ENCODE measurements around the gene RAB38. TPM values are rescaled to one million over a fixed set of nuclear protein-coding genes. Genes with fewer than 3 reads are reported as not detected.

Gene RAB38
- total and polyA plus RNA-seq, 3 experiments from 2014 or later, result 2.1 to 3.7 (median 3.1) TPM

DNA sequence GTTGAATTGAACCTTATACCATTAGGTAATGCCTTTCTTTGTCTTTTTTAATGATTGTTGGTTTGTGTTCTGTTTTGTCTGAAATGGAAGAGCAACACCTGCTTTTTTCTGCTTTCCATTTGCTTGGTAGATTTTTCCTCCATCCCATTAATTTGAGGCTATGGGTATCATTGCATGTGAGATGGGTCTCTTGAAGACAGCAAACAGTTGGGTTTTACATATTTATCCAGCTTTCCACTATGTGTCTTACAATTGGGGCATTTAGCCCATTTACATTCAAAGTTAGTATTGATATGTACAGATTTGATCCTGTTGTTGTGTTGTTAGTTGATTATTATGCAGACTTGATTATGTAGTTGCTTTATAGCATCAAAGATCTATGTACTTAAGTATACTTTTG lies 21.1 kb upstream of the RAB38 start:
- Mint-ChIP-seq H3K4me1 (no peaks in the 10 kb centered on the region), H3K27ac (no peak overlapping the region), H3K9me3 (peaks cover 27 to 37% (median 32%) of the 10 kb centered on the region in 5 donors), H3K4me3 (no peak overlapping the region), H3K27me3 (peaks cover 5 to 9% of the 10 kb centered on the region in 2 donors), H3K36me3 (peaks cover 3 to 45% (median 8%) of the 10 kb centered on the region in 3 donors)
- DNase-seq, result no peak
- Histone ChIP-seq H3K27me3 (ENCODE audit: insufficient read depth, low read length, poor library complexity, severe bottlenecking) (no peaks in the 10 kb centered on the region), H3K4me3 (ENCODE audit: low read length) (no peak overlapping the region), H3K9me3 (ENCODE audit: low read length) (no peaks in the 10 kb centered on the region), H3K4me1 (ENCODE audit: insufficient read depth, low read length) (no peaks in the 10 kb centered on the region), H3K36me3 (ENCODE audit: insufficient read depth, low read length) (no peaks in the 10 kb centered on the region), H3K27ac (ENCODE audit: low read depth, low read length) (no peak overlapping the region)
- ChIA-PET CTCF (no interaction called here), POLR2A (no interaction called here)

- Histone ChIP-seq H3K4me1 (ENCODE audit: insufficient read depth, low read length) (no peaks in the 10 kb centered on the region), H3K4me3 (ENCODE audit: low read length) (no peak overlapping the region), H3K27ac (ENCODE audit: low read depth, low read length) (no peak overlapping the region), H3K9me3 (ENCODE audit: low read length) (no peaks in the 10 kb centered on the region), H3K27me3 (ENCODE audit: insufficient read depth, low read length, poor library complexity, severe bottlenecking) (no peaks in the 10 kb centered on the region), H3K36me3 (ENCODE audit: insufficient read depth, low read length) (no peaks in the 10 kb centered on the region)
- Mint-ChIP-seq H3K4me3 (no peak overlapping the region), H3K9me3 (peaks cover 27 to 37% (median 32%) of the 10 kb centered on the region in 5 donors), H3K27ac (no peak overlapping the region), H3K27me3 (peaks cover 5 to 9% of the 10 kb centered on the region in 2 donors), H3K36me3 (peaks cover 3 to 45% (median 8%) of the 10 kb centered on the region in 3 donors), H3K4me1 (no peaks in the 10 kb centered on the region)
- CTCF ChIA-PET, result no interaction called here
- DNase-seq, result no peak
- POLR2A ChIA-PET, result no interaction called here
Measured at GRCh38 chr11:88195908-88196307, 20.7 kb upstream of the RAB38 start.

DNA sequence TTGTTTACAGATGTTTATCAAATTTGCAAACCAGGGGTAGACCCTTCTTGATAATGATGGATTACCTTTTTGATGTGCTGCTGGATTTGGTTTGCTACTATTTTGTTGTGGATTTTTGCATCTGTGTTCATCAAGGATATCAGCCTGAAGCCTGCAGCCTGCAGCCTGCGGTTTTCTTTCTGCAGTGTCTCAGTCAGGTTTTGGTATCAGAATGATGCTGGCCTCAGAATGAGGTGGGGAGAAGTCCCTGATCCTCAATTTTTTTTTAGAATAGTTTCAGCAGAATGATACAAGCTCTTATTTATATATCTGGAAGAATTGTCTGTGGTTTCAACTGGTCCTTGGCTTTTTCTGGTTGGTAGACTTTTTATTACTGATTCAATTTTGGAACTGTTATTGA lies 19.7 kb upstream of the RAB38 start:
- ChIA-PET POLR2A (no interaction called here), CTCF (no interaction called here)
- H3K27me3 ChIP-seq (ENCODE audit: insufficient read depth, low read length, poor library complexity, severe bottlenecking), result no peaks in the 10 kb centered on the region
- H3K36me3 Mint-ChIP-seq, result peaks cover 3 to 45% (median 5%) of the 10 kb centered on the region in 3 donors
- no peaks in the 10 kb centered on the region for H3K4me1 ChIP-seq (ENCODE audit: insufficient read depth, low read length)
- H3K4me1 Mint-ChIP-seq, result no peaks in the 10 kb centered on the region
- no peak overlapping the region for H3K4me3 ChIP-seq (ENCODE audit: low read length)
- no peaks in the 10 kb centered on the region for H3K36me3 ChIP-seq (ENCODE audit: insufficient read depth, low read length)
- H3K27ac Mint-ChIP-seq, result no peak overlapping the region
- DNase-seq, result no peak
- H3K27me3 Mint-ChIP-seq, result peaks cover 5 to 8% of the 10 kb centered on the region in 2 donors
- no peak overlapping the region for H3K4me3 Mint-ChIP-seq
- no peaks in the 10 kb centered on the region for H3K9me3 ChIP-seq (ENCODE audit: low read length)
- peaks cover 27 to 37% (median 32%) of the 10 kb centered on the region in 5 donors for H3K9me3 Mint-ChIP-seq
- no peak overlapping the region for H3K27ac ChIP-seq (ENCODE audit: low read depth, low read length)

- ChIA-PET POLR2A (no interaction called here), CTCF (no interaction called here)
- no peaks in the 10 kb centered on the region for H3K27me3 ChIP-seq (ENCODE audit: insufficient read depth, low read length, poor library complexity, severe bottlenecking)
- no peaks in the 10 kb centered on the region for H3K36me3 ChIP-seq (ENCODE audit: insufficient read depth, low read length)
- H3K27ac Mint-ChIP-seq, result no peak overlapping the region
- peaks cover 5 to 11% of the 10 kb centered on the region in 2 donors for H3K27me3 Mint-ChIP-seq
- no peaks in the 10 kb centered on the region for H3K4me1 Mint-ChIP-seq
- DNase-seq, result no peak
- H3K9me3 Mint-ChIP-seq, result peaks cover 27 to 33% (median 30%) of the 10 kb centered on the region in 5 donors
- H3K27ac ChIP-seq (ENCODE audit: low read depth, low read length), result no peak overlapping the region
- H3K4me1 ChIP-seq (ENCODE audit: insufficient read depth, low read length), result no peaks in the 10 kb centered on the region
- peaks cover 3 to 32% (median 5%) of the 10 kb centered on the region in 3 donors for H3K36me3 Mint-ChIP-seq
- H3K4me3 ChIP-seq (ENCODE audit: low read length), result no peak overlapping the region
- H3K4me3 Mint-ChIP-seq, result no peak overlapping the region
- H3K9me3 ChIP-seq (ENCODE audit: low read length), result no peaks in the 10 kb centered on the region
Measured at GRCh38 chr11:88193278-88193677, 18.0 kb upstream of the RAB38 start.

GRCh38 chr11:88188932-88189253 lies 13.7 kb upstream of the RAB38 start:
- Mint-ChIP-seq H3K9me3 (peaks cover 0 to 2% (median 0%) of the 10 kb centered on the region in 5 donors), H3K4me1 (no peaks in the 10 kb centered on the region), H3K36me3 (peaks cover 0 to 12% (median 0%) of the 10 kb centered on the region in 3 donors), H3K4me3 (no peak overlapping the region), H3K27me3 (peaks cover 0 to 11% of the 10 kb centered on the region in 2 donors), H3K27ac (no peak overlapping the region)
- POLR2A ChIA-PET, result no interaction called here
- H3K4me1 ChIP-seq (ENCODE audit: insufficient read depth, low read length), result no peaks in the 10 kb centered on the region
- no peak overlapping the region for H3K27ac ChIP-seq (ENCODE audit: low read depth, low read length)
- DNase-seq, result no peak
- no peaks in the 10 kb centered on the region for H3K36me3 ChIP-seq (ENCODE audit: insufficient read depth, low read length)
- CTCF ChIA-PET, result no interaction called here
- H3K27me3 ChIP-seq (ENCODE audit: insufficient read depth, low read length, poor library complexity, severe bottlenecking), result no peaks in the 10 kb centered on the region
- H3K4me3 ChIP-seq (ENCODE audit: low read length), result no peak overlapping the region
- no peaks in the 10 kb centered on the region for H3K9me3 ChIP-seq (ENCODE audit: low read length)

- Histone ChIP-seq H3K27ac (ENCODE audit: low read depth, low read length) (no peak overlapping the region), H3K9me3 (ENCODE audit: low read length) (no peaks in the 10 kb centered on the region), H3K27me3 (ENCODE audit: insufficient read depth, low read length, poor library complexity, severe bottlenecking) (no peaks in the 10 kb centered on the region), H3K36me3 (ENCODE audit: insufficient read depth, low read length) (no peaks in the 10 kb centered on the region), H3K4me3 (ENCODE audit: low read length) (no peak overlapping the region), H3K4me1 (ENCODE audit: insufficient read depth, low read length) (no peaks in the 10 kb centered on the region)
- peaks cover 0 to 2% (median 0%) of the 10 kb centered on the region in 5 donors for H3K9me3 Mint-ChIP-seq
- POLR2A ChIA-PET, result no interaction called here
- CTCF ChIA-PET, result no interaction called here
- H3K36me3 Mint-ChIP-seq, result peaks cover 0 to 12% (median 0%) of the 10 kb centered on the region in 3 donors
- no peak for DNase-seq
- no peak overlapping the region for H3K27ac Mint-ChIP-seq
- H3K27me3 Mint-ChIP-seq, result peaks cover 0 to 6% of the 10 kb centered on the region in 2 donors
- no peaks in the 10 kb centered on the region for H3K4me1 Mint-ChIP-seq
- H3K4me3 Mint-ChIP-seq, result no peak overlapping the region
Measured at GRCh38 chr11:88188251-88188931, 13.1 kb upstream of the RAB38 start.

GRCh38 chr11:88183233-88183632 lies 8.0 kb upstream of the RAB38 start:
- H3K9me3 Mint-ChIP-seq, result no peaks in the 10 kb centered on the region
- no peak overlapping the region for H3K27ac Mint-ChIP-seq
- ChIA-PET POLR2A (no interaction called here), CTCF (interaction anchor here (1.0 kb wide), 1 partner anchor 16 kb away, joined by 3 read pairs; no protein-coding TSS in a partner anchor)
- no peaks in the 10 kb centered on the region for H3K27me3 Mint-ChIP-seq
- Histone ChIP-seq H3K4me1 (ENCODE audit: insufficient read depth, low read length) (no peaks in the 10 kb centered on the region), H3K9me3 (ENCODE audit: low read length) (no peaks in the 10 kb centered on the region), H3K27me3 (ENCODE audit: insufficient read depth, low read length, poor library complexity, severe bottlenecking) (no peaks in the 10 kb centered on the region), H3K27ac (ENCODE audit: low read depth, low read length) (no peak overlapping the region), H3K4me3 (ENCODE audit: low read length) (no peak overlapping the region), H3K36me3 (ENCODE audit: insufficient read depth, low read length) (no peaks in the 10 kb centered on the region)
- peaks cover 13 to 17% (median 17%) of the 10 kb centered on the region in 3 donors for H3K4me1 Mint-ChIP-seq
- no peak for DNase-seq
- peaks cover 0 to 12% (median 0%) of the 10 kb centered on the region in 3 donors for H3K36me3 Mint-ChIP-seq
- no peak overlapping the region for H3K4me3 Mint-ChIP-seq

GRCh38 chr11:88181776-88182175 lies 6.5 kb upstream of the RAB38 start:
- Mint-ChIP-seq H3K9me3 (no peaks in the 10 kb centered on the region), H3K27ac (peak overlapping the region in 1 of 8 donors; percentile 6), H3K4me3 (no peak overlapping the region), H3K36me3 (peaks cover 0 to 8% (median 0%) of the 10 kb centered on the region in 3 donors), H3K27me3 (no peaks in the 10 kb centered on the region), H3K4me1 (peaks cover 17 to 25% (median 21%) of the 10 kb centered on the region in 3 donors)
- no peaks in the 10 kb centered on the region for H3K36me3 ChIP-seq (ENCODE audit: insufficient read depth, low read length)
- no peak for DNase-seq
- H3K4me3 ChIP-seq (ENCODE audit: low read length), result no peak overlapping the region
- CTCF ChIA-PET, result no interaction called here
- no peaks in the 10 kb centered on the region for H3K4me1 ChIP-seq (ENCODE audit: insufficient read depth, low read length)
- POLR2A ChIA-PET, result no interaction called here
- no peak overlapping the region for H3K27ac ChIP-seq (ENCODE audit: low read depth, low read length)
- H3K27me3 ChIP-seq (ENCODE audit: insufficient read depth, low read length, poor library complexity, severe bottlenecking), result no peaks in the 10 kb centered on the region
- no peaks in the 10 kb centered on the region for H3K9me3 ChIP-seq (ENCODE audit: low read length)

Measured in CD8-positive, alpha-beta memory T cell (primary cell).